CD4-positive, CD25-positive, alpha-beta regulatory T cell (primary cell): ENCODE measurements around the gene F11R. TPM values are rescaled to one million over a fixed set of nuclear protein-coding genes. Genes with fewer than 3 reads are reported as not detected.
"Not testable (repeated sequence)": the region's sequence is repeated elsewhere in the genome, so short reads cannot be mapped to it uniquely, and the experiment has no call there.

Source experiments
- ATAC-seq, 2 donors: fragments of 150-1000 bp; cut with Tn5 transposase; one replicate each; pipeline ENCODE4 v1.10.0; 2021; ENCODE audit warnings: low read depth in 2 of 2, moderate number of reproducible peaks in 2 of 2, moderate library complexity in 1 of 2
- DNase-seq, 3 donors: peaks; one replicate each; pipeline versions ENCODE4 v3.0.0 to v3.0.0-alpha.2; 2012 to 2022; ENCODE audit warnings: mixed read lengths in 1 of 3
- H3K27ac ChIP-seq: one replicate; pipeline ENCODE4 v1.7.0; 2013; ENCODE audit warnings: mild to moderate bottlenecking, low read length; ENCODE audit not compliant: insufficient read depth, poor library complexity, severe bottlenecking
- H3K27me3 ChIP-seq: one replicate; pipeline ENCODE4 v1.7.0; 2013; ENCODE audit warnings: low read length; ENCODE audit not compliant: control insufficient read depth, insufficient read depth
- H3K36me3 ChIP-seq: one replicate; pipeline ENCODE4 v1.7.0; 2013; ENCODE audit warnings: mild to moderate bottlenecking, low read length, moderate library complexity; ENCODE audit not compliant: control insufficient read depth, insufficient read depth
- H3K4me1 ChIP-seq: 2 replicates; pipeline ENCODE4 v1.7.0; 2013; ENCODE audit warnings: mild to moderate bottlenecking, low read length; ENCODE audit not compliant: insufficient read depth, control insufficient read depth, poor library complexity, severe bottlenecking
- H3K4me3 ChIP-seq: one replicate; pipeline ENCODE4 v1.7.0; 2013; ENCODE audit warnings: low read depth, mild to moderate bottlenecking, low read length, moderate library complexity
- H3K9me3 ChIP-seq, 2 experiments: 1 replicate in 1 of 2; 2 replicates in 1 of 2; pipeline ENCODE4 v1.7.0; 2013; ENCODE audit warnings: low read length in 2 of 2, mild to moderate bottlenecking in 1 of 2, moderate library complexity in 1 of 2; ENCODE audit not compliant: control insufficient read depth in 2 of 2
- H3K27ac Mint-ChIP-seq, 3 donors: one replicate each; pipeline ENCODE4 v1.8.0; 2020 to 2022; ENCODE audit warnings: mild to moderate bottlenecking in 3 of 3, mixed read lengths in 3 of 3, moderate library complexity in 2 of 3
- H3K27me3 Mint-ChIP-seq: one replicate; pipeline ENCODE4 v1.8.0; 2022; ENCODE audit warnings: mild to moderate bottlenecking, mixed read lengths
- H3K36me3 Mint-ChIP-seq: one replicate; pipeline ENCODE4 v1.8.0; 2020; ENCODE audit warnings: mixed read lengths
- H3K4me1 Mint-ChIP-seq, 4 donors: one replicate each; pipeline ENCODE4 v1.8.0; 2020 to 2022; ENCODE audit warnings: mixed read lengths in 4 of 4, mild to moderate bottlenecking in 1 of 4
- H3K4me3 Mint-ChIP-seq, 4 donors: one replicate each; pipeline ENCODE4 v1.8.0; 2020 to 2022; ENCODE audit warnings: mild to moderate bottlenecking in 4 of 4, mixed read lengths in 4 of 4, moderate library complexity in 3 of 4
- H3K9me3 Mint-ChIP-seq, 7 donors: one replicate each; pipeline ENCODE4 v1.8.0; 2020 to 2022; ENCODE audit warnings: mixed read lengths in 7 of 7, mild to moderate bottlenecking in 3 of 7, moderate library complexity in 2 of 7
- polyA plus RNA-seq, 4 donors: library from polyadenylated mRNA; unstranded; fragments of 300-500 nt; fragmentation: Illumina TruSeq; gene quantifications; one replicate each; pipeline ENCODE4 v1.2.3, GENCODE V29; 2021
- total RNA-seq: library from RNA; stranded (reverse); gene quantifications from one replicate; pipeline ENCODE4 v1.2.3, GENCODE V29; 2022

The F11R gene
- total and polyA plus RNA-seq, 5 donors from 2014 or later, result 6.3 to 18.4 (median 9.2) TPM

DNA sequence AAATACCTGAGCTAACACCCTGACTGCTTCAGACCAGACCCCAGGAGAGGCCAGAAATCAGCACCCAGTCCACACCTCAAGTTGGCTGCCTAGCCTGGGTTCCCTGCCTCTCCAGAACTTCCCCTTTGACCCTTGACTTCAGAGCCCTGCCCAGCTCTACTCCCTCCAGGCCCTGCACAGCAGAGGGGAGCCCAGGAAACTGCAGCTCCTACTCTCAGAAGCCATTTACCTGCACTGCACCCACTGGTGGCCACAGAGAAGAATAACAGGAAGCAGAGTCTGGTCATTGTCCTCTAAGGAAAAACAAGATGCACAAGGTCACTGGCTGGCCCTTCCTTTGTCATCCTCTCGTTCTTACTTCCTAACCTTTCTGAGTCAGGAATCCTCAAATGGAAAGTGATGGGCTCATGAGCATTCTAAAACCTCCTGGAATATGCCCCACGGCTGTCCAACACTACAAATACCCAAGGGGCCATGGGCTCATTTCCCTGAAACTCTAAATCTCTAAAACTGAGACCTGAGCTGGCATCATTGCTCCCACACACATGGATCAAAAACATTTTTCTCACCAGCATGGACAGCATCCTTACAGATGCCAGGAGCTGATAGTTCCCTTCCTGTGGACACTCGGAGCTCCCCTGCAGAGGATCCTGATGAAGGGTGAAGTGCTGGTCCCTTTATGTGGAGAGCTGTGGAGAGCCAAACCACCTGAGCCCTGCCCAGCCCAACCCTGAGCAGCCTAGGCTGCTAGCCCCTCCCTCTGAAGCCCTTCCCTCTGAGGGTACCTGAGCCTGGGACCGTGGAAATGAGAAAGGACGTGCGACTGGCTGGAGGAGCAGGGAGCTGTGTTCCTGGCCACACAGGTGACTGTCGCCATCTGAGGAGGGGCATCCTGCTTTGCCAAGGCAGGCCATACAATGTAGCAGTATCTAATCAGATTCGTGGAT lies 66.5 kb downstream of the F11R start, which contains the start of gene ITLN2:
Gene ITLN2 (minus strand): TSS at position 652 of the 947 bp plus-strand sequence. CDS start 68 bp downstream, at position 584.
- no peaks in the 10 kb centered on the region for H3K27me3 ChIP-seq
- no peaks in the 10 kb centered on the region for H3K36me3 Mint-ChIP-seq
- H3K36me3 ChIP-seq, result no peaks in the 10 kb centered on the region
- ATAC-seq (peak; percentile 61 to 72), DNase-seq (peak; percentile 11 to 71 (median 49))
- no peak within 1 kb of the TSS for H3K4me3 Mint-ChIP-seq
- H3K9me3 ChIP-seq, result no peaks in the 10 kb centered on the region
- peaks cover 3% of the 10 kb centered on the region for H3K4me1 ChIP-seq
- H3K4me1 Mint-ChIP-seq, result peaks cover 4 to 12% (median 8%) of the 10 kb centered on the region in 4 donors
- no peaks in the 10 kb centered on the region for H3K9me3 Mint-ChIP-seq
- no peak within 1 kb of the TSS for H3K27ac ChIP-seq
- peak within 1 kb of the TSS in 2 of 3 donors; percentile 38 to 67 for H3K27ac Mint-ChIP-seq
- peaks cover 7% of the 10 kb centered on the region for H3K27me3 Mint-ChIP-seq
- no peak within 1 kb of the TSS for H3K4me3 ChIP-seq

DNA sequence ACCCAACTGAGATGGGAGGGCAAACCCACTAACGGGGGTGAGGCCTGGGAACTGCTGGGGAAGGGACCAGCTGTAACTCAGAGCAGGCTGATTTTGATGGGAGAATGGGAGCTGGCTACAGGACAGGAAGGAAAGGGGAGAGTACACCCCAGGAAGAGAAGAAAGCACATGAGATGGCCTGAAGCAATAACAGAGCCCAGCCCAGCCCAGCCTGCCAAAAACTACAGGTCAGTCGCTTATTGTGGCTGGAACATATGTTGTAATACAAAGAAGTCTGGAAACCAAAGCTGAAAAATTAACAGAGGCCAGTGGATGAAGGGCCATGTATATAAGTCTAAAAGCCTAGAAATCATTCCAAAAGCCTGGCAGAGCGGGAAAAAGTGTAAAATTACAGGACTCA lies 67.9 kb downstream of the F11R start:
- H3K36me3 ChIP-seq, result no peaks in the 10 kb centered on the region
- no peak for ATAC-seq
- Mint-ChIP-seq H3K9me3 (no peaks in the 10 kb centered on the region), H3K4me3 (no peak overlapping the region), H3K27ac (peak overlapping the region in 1 of 3 donors; percentile 48), H3K27me3 (peaks cover 7% of the 10 kb centered on the region), H3K4me1 (peaks cover 4 to 12% (median 8%) of the 10 kb centered on the region in 4 donors), H3K36me3 (no peaks in the 10 kb centered on the region)
- peaks cover 3% of the 10 kb centered on the region for H3K4me1 ChIP-seq
- DNase-seq, result no peak
- no peaks in the 10 kb centered on the region for H3K9me3 ChIP-seq
- no peak overlapping the region for H3K27ac ChIP-seq
- no peak overlapping the region for H3K4me3 ChIP-seq
- no peaks in the 10 kb centered on the region for H3K27me3 ChIP-seq

DNA sequence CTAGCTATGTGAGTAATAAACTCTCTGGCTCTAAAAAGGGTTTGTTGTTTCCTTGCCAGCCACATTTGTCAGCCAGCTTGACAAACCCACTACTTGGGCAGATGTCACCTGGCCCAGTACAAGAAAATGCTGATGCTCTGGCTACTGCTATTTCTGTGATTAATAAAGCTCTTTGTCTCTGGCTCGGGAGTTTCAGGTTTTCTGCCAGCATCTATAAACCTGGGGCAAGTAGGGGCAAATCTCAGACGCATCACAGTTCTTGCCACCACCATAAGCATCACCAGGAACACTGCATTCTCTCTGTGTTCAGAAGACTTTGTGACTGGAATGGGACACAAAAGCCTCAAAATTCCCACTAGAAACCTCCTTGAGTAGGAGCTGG lies 68.8 kb downstream of the F11R start:
- Histone ChIP-seq H3K4me1 (peaks cover 3% of the 10 kb centered on the region), H3K4me3 (no peak overlapping the region), H3K9me3 (no peaks in the 10 kb centered on the region), H3K36me3 (no peaks in the 10 kb centered on the region), H3K27ac (no peak overlapping the region), H3K27me3 (no peaks in the 10 kb centered on the region)
- Mint-ChIP-seq H3K27me3 (no peaks in the 10 kb centered on the region), H3K9me3 (no peaks in the 10 kb centered on the region), H3K36me3 (no peaks in the 10 kb centered on the region), H3K4me1 (peaks cover 4 to 12% (median 8%) of the 10 kb centered on the region in 4 donors), H3K4me3 (no peak overlapping the region), H3K27ac (no peak overlapping the region)
- no peak for DNase-seq
- no peak for ATAC-seq

DNA sequence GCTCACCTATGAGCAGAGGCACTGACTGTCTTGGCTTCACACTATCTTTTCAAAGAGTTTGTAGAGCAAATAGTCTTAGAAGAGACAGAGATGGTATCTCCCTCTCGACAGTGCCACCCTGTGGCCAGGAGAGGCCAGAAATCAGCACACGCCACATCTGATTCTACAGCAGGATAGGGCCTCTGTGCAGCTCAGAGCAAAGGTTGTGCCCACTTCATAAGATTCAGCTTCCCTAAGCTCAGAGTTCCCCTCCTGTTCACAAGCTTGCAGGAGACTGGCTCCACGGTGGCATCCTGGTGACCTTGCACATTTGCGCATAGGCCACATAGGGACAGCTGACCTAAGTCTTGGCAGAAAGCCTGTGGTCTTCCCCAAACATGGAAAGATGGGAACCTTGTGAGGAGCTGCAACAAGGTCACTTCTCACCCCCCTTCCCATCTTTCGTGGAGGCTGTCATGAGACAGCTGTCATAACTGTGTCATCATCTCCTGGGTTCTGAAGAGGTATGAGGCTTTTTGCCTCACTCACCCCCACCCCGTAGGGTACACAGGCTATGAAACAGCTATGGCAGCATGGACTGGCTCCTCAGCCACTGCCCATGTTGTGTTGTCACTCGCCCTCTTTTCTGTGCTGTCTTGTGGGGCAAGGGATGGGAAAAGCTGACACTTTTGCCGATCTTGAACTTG lies 69.4 kb downstream of the F11R start:
- H3K36me3 ChIP-seq, result no peaks in the 10 kb centered on the region
- H3K4me1 ChIP-seq, result peaks cover 3% of the 10 kb centered on the region
- no peak overlapping the region for H3K27ac ChIP-seq
- DNase-seq (peak; percentile 27 to 82 (median 73)), ATAC-seq (peak; percentile 81 to 83)
- Mint-ChIP-seq H3K4me1 (peaks cover 4 to 12% (median 8%) of the 10 kb centered on the region in 4 donors), H3K9me3 (peaks cover 0 to 1% (median 0%) of the 10 kb centered on the region in 7 donors), H3K36me3 (no peaks in the 10 kb centered on the region), H3K27me3 (no peaks in the 10 kb centered on the region), H3K4me3 (no peak overlapping the region), H3K27ac (peak overlapping the region in 2 of 3 donors; percentile 42 to 65)
- H3K4me3 ChIP-seq, result no peak overlapping the region
- H3K27me3 ChIP-seq, result no peaks in the 10 kb centered on the region
- H3K9me3 ChIP-seq, result no peaks in the 10 kb centered on the region

DNA sequence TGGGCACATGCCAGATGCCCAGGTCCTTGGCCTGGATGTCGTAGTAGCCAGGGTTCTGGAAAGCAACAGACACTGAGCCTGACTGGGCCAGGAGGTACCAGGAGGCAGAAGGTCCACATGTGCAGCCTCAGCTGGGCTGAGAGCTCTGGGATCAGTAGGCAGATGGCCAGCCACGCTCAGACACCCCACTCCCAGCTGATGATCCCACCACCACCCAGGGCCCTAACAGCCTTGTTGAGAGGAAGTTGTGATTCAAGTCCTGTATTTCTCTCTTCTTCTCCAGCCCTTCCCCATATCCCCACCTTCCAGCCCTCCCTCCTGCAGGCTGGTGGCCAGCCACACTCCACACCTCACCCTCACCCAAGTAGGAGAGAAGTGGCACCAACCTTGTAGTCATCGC lies 70.3 kb downstream of the F11R start:
- peak overlapping the region in 2 of 3 donors; percentile 55 to 65 for H3K27ac Mint-ChIP-seq
- no peaks in the 10 kb centered on the region for H3K27me3 Mint-ChIP-seq
- H3K36me3 Mint-ChIP-seq, result no peaks in the 10 kb centered on the region
- H3K4me3 ChIP-seq, result no peak overlapping the region
- ATAC-seq (no peak), DNase-seq (no peak)
- no peak overlapping the region for H3K27ac ChIP-seq
- H3K4me1 ChIP-seq, result peaks cover 3% of the 10 kb centered on the region
- H3K9me3 ChIP-seq, result no peaks in the 10 kb centered on the region
- peaks cover 0 to 1% (median 0%) of the 10 kb centered on the region in 7 donors for H3K9me3 Mint-ChIP-seq
- no peak overlapping the region for H3K4me3 Mint-ChIP-seq
- H3K36me3 ChIP-seq, result no peaks in the 10 kb centered on the region
- H3K27me3 ChIP-seq, result no peaks in the 10 kb centered on the region
- peaks cover 3 to 12% (median 8%) of the 10 kb centered on the region in 4 donors for H3K4me1 Mint-ChIP-seq

DNA sequence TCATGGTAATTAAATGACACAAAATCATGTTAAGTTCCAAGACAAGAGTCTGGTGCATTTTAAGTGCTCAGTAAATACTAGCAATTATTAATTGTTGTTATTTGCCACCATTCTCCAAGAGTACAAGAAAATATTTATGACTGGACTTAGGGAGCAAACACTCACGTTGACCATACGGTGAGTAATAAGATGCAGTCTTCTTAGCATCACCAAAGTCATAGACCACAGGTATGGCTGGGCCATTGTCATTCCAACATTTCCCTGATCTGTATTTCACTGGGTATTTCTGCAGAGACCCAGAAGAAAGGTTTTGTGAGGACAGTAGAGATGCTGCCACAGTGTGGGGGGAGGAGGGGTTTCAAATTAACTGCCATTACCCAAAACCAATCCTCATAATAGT lies 71.1 kb downstream of the F11R start:
- Histone ChIP-seq H3K36me3 (no peaks in the 10 kb centered on the region), H3K27me3 (no peaks in the 10 kb centered on the region), H3K9me3 (no peaks in the 10 kb centered on the region), H3K4me3 (no peak overlapping the region), H3K27ac (no peak overlapping the region), H3K4me1 (peaks cover 3% of the 10 kb centered on the region)
- no peak overlapping the region for H3K27ac Mint-ChIP-seq
- no peaks in the 10 kb centered on the region for H3K27me3 Mint-ChIP-seq
- H3K4me1 Mint-ChIP-seq, result peaks cover 0 to 12% (median 8%) of the 10 kb centered on the region in 4 donors
- peaks cover 0 to 1% (median 0%) of the 10 kb centered on the region in 7 donors for H3K9me3 Mint-ChIP-seq
- ATAC-seq (no peak), DNase-seq (no peak)
- H3K4me3 Mint-ChIP-seq, result no peak overlapping the region
- H3K36me3 Mint-ChIP-seq, result no peaks in the 10 kb centered on the region

DNA sequence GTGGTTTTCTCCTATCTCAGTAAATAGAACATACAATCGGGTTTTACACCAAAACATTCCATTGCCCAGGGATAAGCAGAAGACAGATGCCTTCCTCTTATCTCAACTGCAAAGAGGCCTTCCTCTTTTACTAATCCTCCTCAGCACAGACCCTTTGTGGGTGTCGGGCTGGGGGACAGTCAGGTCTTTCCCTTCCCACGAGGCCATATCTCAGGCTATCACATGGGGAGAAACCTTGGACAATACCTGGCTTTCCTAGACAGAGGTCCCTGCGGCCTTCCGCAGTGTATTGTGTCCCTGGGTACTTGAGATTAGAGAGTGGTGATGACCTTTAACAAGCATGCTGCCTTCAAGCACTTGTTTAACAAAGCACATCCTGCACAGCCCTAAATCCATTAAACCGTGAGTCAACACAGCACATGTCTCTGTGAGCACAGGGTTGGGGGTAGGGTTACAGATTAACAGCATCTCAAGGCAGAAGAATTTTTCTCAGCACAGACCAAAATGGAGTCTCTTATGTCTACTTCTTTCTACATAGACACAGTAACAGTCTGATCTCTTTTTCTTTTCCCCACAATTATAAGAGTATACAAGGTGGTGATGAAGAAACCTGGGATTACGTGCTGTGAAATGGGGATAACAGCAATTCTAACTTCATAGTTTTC lies 71.6 kb downstream of the F11R start:
- not testable (repeated sequence) for H3K27me3 ChIP-seq, H3K4me3 ChIP-seq, H3K36me3 Mint-ChIP-seq, H3K9me3 ChIP-seq, H3K27ac ChIP-seq, H3K4me1 ChIP-seq, ATAC-seq, DNase-seq, H3K4me3 Mint-ChIP-seq, H3K27me3 Mint-ChIP-seq, H3K9me3 Mint-ChIP-seq, H3K36me3 ChIP-seq
- Mint-ChIP-seq H3K27ac (peak overlapping the region in 1 of 3 donors; percentile 52), H3K4me1 (peaks cover 0 to 11% (median 8%) of the 10 kb centered on the region in 4 donors)
